ENCODE measurements around the gene MPPED2. TPM values are rescaled to one million over a fixed set of nuclear protein-coding genes. Genes with fewer than 3 reads are reported as not detected.

Gene MPPED2
- total and polyA plus RNA-seq, 4 experiments from 2014 or later: not detected

DNA sequence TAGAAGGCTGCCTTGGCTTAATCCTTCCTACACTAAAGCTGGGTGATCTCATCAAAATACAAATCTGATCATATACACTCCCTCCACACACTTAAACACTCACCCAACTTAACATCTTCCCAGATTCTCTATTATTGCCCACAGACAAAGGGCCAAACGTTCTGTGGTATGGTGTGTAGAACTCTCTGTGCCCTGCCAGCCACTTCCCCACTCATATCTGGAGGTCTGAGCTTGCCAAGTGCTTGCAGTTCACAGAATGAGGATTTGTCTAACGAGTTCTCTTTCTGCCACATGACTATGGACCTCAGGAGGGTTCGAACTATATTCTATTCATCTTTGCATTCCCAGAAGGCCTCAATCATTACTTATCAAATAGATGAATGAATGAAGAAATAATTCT is 77.6 kb downstream of the MPPED2 start:
- no peaks in the 10 kb centered on the region for H3K36me3 ChIP-seq (ENCODE audit: insufficient read depth, low read length)
- no peaks in the 10 kb centered on the region for H3K27me3 Mint-ChIP-seq
- no peaks in the 10 kb centered on the region for H3K36me3 Mint-ChIP-seq
- no peaks in the 10 kb centered on the region for H3K9me3 ChIP-seq (ENCODE audit: control insufficient read depth in 1 of 2, low read length in 2 of 2)
- H3K27ac Mint-ChIP-seq: no peak overlapping the region
- no peaks in the 10 kb centered on the region for H3K4me1 ChIP-seq (ENCODE audit: insufficient read depth, low read length)
- H3K9me3 Mint-ChIP-seq: no peaks in the 10 kb centered on the region
- H3K4me3 Mint-ChIP-seq: no peak overlapping the region
- no peaks in the 10 kb centered on the region for H3K27me3 ChIP-seq (ENCODE audit: insufficient read depth, low read length)
- intact Hi-C loops (cut with micrococcal nuclease): no loop called here
- ChIA-PET CTCF (ENCODE audit: partially characterized antibody) (no interaction called here), POLR2A (ENCODE audit: partially characterized antibody) (no interaction called here)
- H3K27ac ChIP-seq (ENCODE audit: low read depth, low read length): no peak overlapping the region
- no peaks in the 10 kb centered on the region for H3K4me1 Mint-ChIP-seq
- H3K4me3 ChIP-seq (ENCODE audit: low read length in 2 of 2): no peak overlapping the region
- DNase-seq: no peak

DNA sequence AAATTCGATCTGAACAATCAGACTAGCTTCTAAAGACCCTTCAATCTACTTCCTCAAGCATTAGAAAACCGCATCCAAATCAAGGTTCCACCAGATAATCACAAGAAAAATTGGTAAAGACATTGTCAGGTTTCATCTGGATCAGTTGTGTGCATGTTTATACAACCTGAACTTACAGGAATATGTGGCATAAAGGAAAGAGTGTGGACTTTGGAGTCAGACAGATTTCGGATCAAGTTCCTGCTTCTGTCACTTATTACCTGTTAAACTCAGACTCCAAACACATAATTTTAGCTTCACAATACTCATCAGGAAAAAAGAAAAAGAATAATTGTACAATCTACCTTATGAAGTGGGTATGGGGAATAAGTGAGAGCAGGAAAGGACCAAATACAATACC is 80.5 kb downstream of the MPPED2 start:
- no peak for DNase-seq
- Mint-ChIP-seq H3K4me1 (no peaks in the 10 kb centered on the region), H3K27ac (no peak overlapping the region), H3K36me3 (no peaks in the 10 kb centered on the region), H3K27me3 (no peaks in the 10 kb centered on the region), H3K4me3 (no peak overlapping the region), H3K9me3 (no peaks in the 10 kb centered on the region)
- Histone ChIP-seq H3K27ac (ENCODE audit: low read depth, low read length) (no peak overlapping the region), H3K4me1 (ENCODE audit: insufficient read depth, low read length) (no peaks in the 10 kb centered on the region), H3K27me3 (ENCODE audit: insufficient read depth, low read length) (no peaks in the 10 kb centered on the region), H3K4me3 (ENCODE audit: low read length in 2 of 2) (no peak overlapping the region), H3K36me3 (ENCODE audit: insufficient read depth, low read length) (no peaks in the 10 kb centered on the region), H3K9me3 (ENCODE audit: control insufficient read depth in 1 of 2, low read length in 2 of 2) (no peaks in the 10 kb centered on the region)
- ChIA-PET POLR2A (ENCODE audit: partially characterized antibody) (no interaction called here), CTCF (ENCODE audit: partially characterized antibody) (no interaction called here)
- intact Hi-C loops (cut with micrococcal nuclease): no loop called here

DNA sequence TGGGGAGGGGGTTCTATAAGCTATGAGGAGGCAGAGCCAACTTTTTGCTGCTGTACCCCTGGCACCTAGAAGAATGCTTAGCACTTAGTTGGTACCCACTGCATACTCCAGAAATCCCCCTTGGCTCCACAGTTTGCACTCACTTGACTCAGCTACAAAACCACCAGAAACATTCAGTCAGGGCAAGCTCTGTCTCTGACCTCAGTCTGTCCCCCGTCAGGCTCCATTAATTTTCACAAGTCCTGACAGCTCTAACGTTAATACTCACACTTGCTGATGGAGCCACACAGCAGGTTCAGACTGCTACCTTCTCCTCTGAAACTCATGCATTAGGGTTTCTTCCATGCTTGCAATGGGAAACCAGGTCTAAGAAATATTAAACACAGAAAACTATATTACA is 81.7 kb downstream of the MPPED2 start:
- Mint-ChIP-seq H3K36me3 (no peaks in the 10 kb centered on the region), H3K4me3 (no peak overlapping the region), H3K27ac (no peak overlapping the region), H3K9me3 (peaks cover 0 to under 1% (median 0%) of the 10 kb centered on the region in 8 donors), H3K27me3 (peaks cover 0 to 2% of the 10 kb centered on the region in 2 donors), H3K4me1 (no peaks in the 10 kb centered on the region)
- DNase-seq: no peak
- Histone ChIP-seq H3K27ac (ENCODE audit: low read depth, low read length) (no peak overlapping the region), H3K4me1 (ENCODE audit: insufficient read depth, low read length) (no peaks in the 10 kb centered on the region), H3K4me3 (ENCODE audit: low read length in 2 of 2) (no peak overlapping the region), H3K27me3 (ENCODE audit: insufficient read depth, low read length) (no peaks in the 10 kb centered on the region), H3K9me3 (ENCODE audit: control insufficient read depth in 1 of 2, low read length in 2 of 2) (no peaks in the 10 kb centered on the region), H3K36me3 (ENCODE audit: insufficient read depth, low read length) (no peaks in the 10 kb centered on the region)
- intact Hi-C loops (cut with micrococcal nuclease): no loop called here
- CTCF ChIA-PET (ENCODE audit: partially characterized antibody): no interaction called here
- POLR2A ChIA-PET (ENCODE audit: partially characterized antibody): no interaction called here

DNA sequence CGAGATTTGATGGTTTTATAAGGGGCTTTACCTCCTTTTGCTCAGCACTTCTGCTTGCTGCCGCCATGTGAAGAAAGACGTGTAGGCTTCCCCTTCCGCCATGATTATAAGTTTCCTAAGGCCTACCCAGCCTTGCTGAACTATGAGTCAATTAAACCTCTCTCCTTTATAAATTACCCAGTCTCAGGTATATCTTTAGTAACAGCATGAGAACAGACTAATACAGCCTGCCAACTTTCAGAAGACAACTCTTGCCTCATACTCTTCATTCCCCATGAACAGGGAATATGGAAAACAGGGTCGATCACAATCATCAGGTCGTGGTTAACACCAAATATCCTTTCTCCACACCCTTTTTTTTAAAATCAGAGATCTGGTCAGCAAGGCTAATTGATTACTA is 83.0 kb downstream of the MPPED2 start:
- intact Hi-C loops (cut with micrococcal nuclease): no loop called here
- CTCF ChIA-PET (ENCODE audit: partially characterized antibody): no interaction called here
- Histone ChIP-seq H3K27me3 (ENCODE audit: insufficient read depth, low read length) (no peaks in the 10 kb centered on the region), H3K4me1 (ENCODE audit: insufficient read depth, low read length) (no peaks in the 10 kb centered on the region), H3K4me3 (ENCODE audit: low read length in 2 of 2) (no peak overlapping the region), H3K9me3 (ENCODE audit: control insufficient read depth in 1 of 2, low read length in 2 of 2) (no peaks in the 10 kb centered on the region), H3K36me3 (ENCODE audit: insufficient read depth, low read length) (no peaks in the 10 kb centered on the region), H3K27ac (ENCODE audit: low read depth, low read length) (no peak overlapping the region)
- Mint-ChIP-seq H3K27me3 (peaks cover 0 to 2% of the 10 kb centered on the region in 2 donors), H3K4me1 (no peaks in the 10 kb centered on the region), H3K36me3 (no peaks in the 10 kb centered on the region), H3K4me3 (no peak overlapping the region), H3K27ac (no peak overlapping the region), H3K9me3 (peaks cover 0 to 1% (median 0%) of the 10 kb centered on the region in 8 donors)
- DNase-seq: no peak
- POLR2A ChIA-PET (ENCODE audit: partially characterized antibody): no interaction called here

GRCh38 chr11:30502305-30502704 is 83.8 kb downstream of the MPPED2 start:
- Histone ChIP-seq H3K9me3 (ENCODE audit: control insufficient read depth in 1 of 2, low read length in 2 of 2) (no peaks in the 10 kb centered on the region), H3K4me1 (ENCODE audit: insufficient read depth, low read length) (no peaks in the 10 kb centered on the region), H3K27me3 (ENCODE audit: insufficient read depth, low read length) (no peaks in the 10 kb centered on the region), H3K27ac (ENCODE audit: low read depth, low read length) (no peak overlapping the region), H3K36me3 (ENCODE audit: insufficient read depth, low read length) (no peaks in the 10 kb centered on the region), H3K4me3 (ENCODE audit: low read length in 2 of 2) (no peak overlapping the region)
- ChIA-PET CTCF (ENCODE audit: partially characterized antibody) (no interaction called here), POLR2A (ENCODE audit: partially characterized antibody) (no interaction called here)
- H3K27me3 Mint-ChIP-seq: peaks cover 0 to 2% of the 10 kb centered on the region in 2 donors
- H3K9me3 Mint-ChIP-seq: peaks cover 0 to 1% (median 0%) of the 10 kb centered on the region in 8 donors
- DNase-seq: no peak
- H3K36me3 Mint-ChIP-seq: no peaks in the 10 kb centered on the region
- H3K4me1 Mint-ChIP-seq: no peaks in the 10 kb centered on the region
- H3K4me3 Mint-ChIP-seq: no peak overlapping the region
- intact Hi-C loops (cut with micrococcal nuclease): no loop called here
- H3K27ac Mint-ChIP-seq: no peak overlapping the region

GRCh38 chr11:30501744-30502143 is 84.4 kb downstream of the MPPED2 start:
- no peaks in the 10 kb centered on the region for H3K9me3 ChIP-seq (ENCODE audit: control insufficient read depth in 1 of 2, low read length in 2 of 2)
- DNase-seq: no peak
- no peaks in the 10 kb centered on the region for H3K27me3 ChIP-seq (ENCODE audit: insufficient read depth, low read length)
- no peaks in the 10 kb centered on the region for H3K36me3 ChIP-seq (ENCODE audit: insufficient read depth, low read length)
- Mint-ChIP-seq H3K27ac (no peak overlapping the region), H3K9me3 (peaks cover 0 to 1% (median 0%) of the 10 kb centered on the region in 8 donors), H3K4me3 (no peak overlapping the region), H3K4me1 (no peaks in the 10 kb centered on the region), H3K27me3 (peaks cover 0 to 2% of the 10 kb centered on the region in 2 donors), H3K36me3 (no peaks in the 10 kb centered on the region)
- ChIA-PET CTCF (ENCODE audit: partially characterized antibody) (no interaction called here), POLR2A (ENCODE audit: partially characterized antibody) (no interaction called here)
- intact Hi-C loops (cut with micrococcal nuclease): no loop called here
- no peak overlapping the region for H3K4me3 ChIP-seq (ENCODE audit: low read length in 2 of 2)
- no peaks in the 10 kb centered on the region for H3K4me1 ChIP-seq (ENCODE audit: insufficient read depth, low read length)
- H3K27ac ChIP-seq (ENCODE audit: low read depth, low read length): no peak overlapping the region

- Mint-ChIP-seq H3K4me1 (no peaks in the 10 kb centered on the region), H3K27ac (no peak overlapping the region), H3K9me3 (peaks cover 0 to 1% (median 0%) of the 10 kb centered on the region in 8 donors), H3K36me3 (no peaks in the 10 kb centered on the region), H3K27me3 (peaks cover 0 to 2% of the 10 kb centered on the region in 2 donors), H3K4me3 (no peak overlapping the region)
- no peaks in the 10 kb centered on the region for H3K36me3 ChIP-seq (ENCODE audit: insufficient read depth, low read length)
- CTCF ChIA-PET (ENCODE audit: partially characterized antibody): no interaction called here
- intact Hi-C loops (cut with micrococcal nuclease): no loop called here
- no peaks in the 10 kb centered on the region for H3K4me1 ChIP-seq (ENCODE audit: insufficient read depth, low read length)
- H3K27me3 ChIP-seq (ENCODE audit: insufficient read depth, low read length): no peaks in the 10 kb centered on the region
- POLR2A ChIA-PET (ENCODE audit: partially characterized antibody): no interaction called here
- no peak overlapping the region for H3K4me3 ChIP-seq (ENCODE audit: low read length in 2 of 2)
- H3K27ac ChIP-seq (ENCODE audit: low read depth, low read length): no peak overlapping the region
- no peak for DNase-seq
- H3K9me3 ChIP-seq (ENCODE audit: control insufficient read depth in 1 of 2, low read length in 2 of 2): no peaks in the 10 kb centered on the region
Measured at GRCh38 chr11:30499940-30500339, 86.2 kb downstream of the MPPED2 start.

DNA sequence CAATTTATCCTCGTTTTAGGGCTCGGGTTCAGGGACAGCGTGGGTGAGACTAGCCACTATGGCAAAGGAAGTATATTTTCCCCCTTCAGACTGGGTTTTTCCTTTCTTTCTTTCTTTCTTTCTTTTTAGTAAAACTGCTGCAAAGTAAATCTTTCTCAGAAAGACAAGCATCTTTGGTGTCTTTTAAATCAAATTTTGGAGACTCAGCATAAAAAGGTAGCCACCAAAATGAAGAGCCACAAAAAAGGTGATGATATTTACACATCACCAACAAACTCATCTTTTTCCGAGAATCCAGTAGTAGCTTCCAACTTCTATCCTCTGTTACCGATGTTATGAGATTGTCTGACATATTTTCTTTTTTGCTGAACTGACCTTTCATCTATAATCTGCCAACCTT is 88.6 kb downstream of the MPPED2 start:
- Mint-ChIP-seq H3K27ac (no peak overlapping the region), H3K4me1 (no peaks in the 10 kb centered on the region), H3K27me3 (peaks cover 0 to 4% of the 10 kb centered on the region in 2 donors), H3K4me3 (no peak overlapping the region), H3K9me3 (peaks cover 0 to 1% (median 0%) of the 10 kb centered on the region in 8 donors), H3K36me3 (no peaks in the 10 kb centered on the region)
- intact Hi-C loops (cut with micrococcal nuclease): no loop called here
- Histone ChIP-seq H3K27ac (ENCODE audit: low read depth, low read length) (no peak overlapping the region), H3K4me3 (ENCODE audit: low read length in 2 of 2) (no peak overlapping the region), H3K27me3 (ENCODE audit: insufficient read depth, low read length) (no peaks in the 10 kb centered on the region), H3K36me3 (ENCODE audit: insufficient read depth, low read length) (no peaks in the 10 kb centered on the region), H3K4me1 (ENCODE audit: insufficient read depth, low read length) (no peaks in the 10 kb centered on the region), H3K9me3 (ENCODE audit: control insufficient read depth in 1 of 2, low read length in 2 of 2) (no peaks in the 10 kb centered on the region)
- POLR2A ChIA-PET (ENCODE audit: partially characterized antibody): no interaction called here
- CTCF ChIA-PET (ENCODE audit: partially characterized antibody): no interaction called here
- no peak for DNase-seq

Data from CD4-positive, alpha-beta memory T cell (primary cell).